Skeletal muscle satellite cell (primary cell): Measurements from ENCODE around the gene PTPN5.

ENCODE experiments used
- H3K27me3 ChIP-seq: 2 replicates; pipeline ENCODE4 v1.7.0; 2013; ENCODE audit warnings: low read length; ENCODE audit not compliant: control insufficient read depth, insufficient read depth
- H3K36me3 ChIP-seq: 2 replicates; pipeline ENCODE4 v1.7.0; 2013; ENCODE audit warnings: mild to moderate bottlenecking, control low read depth, low read length; ENCODE audit not compliant: insufficient read depth
- H3K4me1 ChIP-seq: 2 replicates; pipeline ENCODE4 v1.7.0; 2013; ENCODE audit warnings: low read length; ENCODE audit not compliant: control insufficient read depth, insufficient read depth
- H3K4me2 ChIP-seq: 2 replicates; pipeline ENCODE4 v1.7.0; 2013; ENCODE audit warnings: mild to moderate bottlenecking, low read length
- H3K4me3 ChIP-seq: 2 replicates; pipeline ENCODE4 v1.7.0; 2013; ENCODE audit warnings: low read length
- H3K9ac ChIP-seq: 2 replicates; pipeline ENCODE4 v1.7.0; 2013; ENCODE audit warnings: mild to moderate bottlenecking, low read depth, low read length, moderate library complexity
- H3K9me3 ChIP-seq: replicated peaks from 2 replicates; pipeline ENCODE4 v1.7.0; 2013; ENCODE audit warnings: mild to moderate bottlenecking, control low read depth, low read length

The PTPN5 gene

DNA sequence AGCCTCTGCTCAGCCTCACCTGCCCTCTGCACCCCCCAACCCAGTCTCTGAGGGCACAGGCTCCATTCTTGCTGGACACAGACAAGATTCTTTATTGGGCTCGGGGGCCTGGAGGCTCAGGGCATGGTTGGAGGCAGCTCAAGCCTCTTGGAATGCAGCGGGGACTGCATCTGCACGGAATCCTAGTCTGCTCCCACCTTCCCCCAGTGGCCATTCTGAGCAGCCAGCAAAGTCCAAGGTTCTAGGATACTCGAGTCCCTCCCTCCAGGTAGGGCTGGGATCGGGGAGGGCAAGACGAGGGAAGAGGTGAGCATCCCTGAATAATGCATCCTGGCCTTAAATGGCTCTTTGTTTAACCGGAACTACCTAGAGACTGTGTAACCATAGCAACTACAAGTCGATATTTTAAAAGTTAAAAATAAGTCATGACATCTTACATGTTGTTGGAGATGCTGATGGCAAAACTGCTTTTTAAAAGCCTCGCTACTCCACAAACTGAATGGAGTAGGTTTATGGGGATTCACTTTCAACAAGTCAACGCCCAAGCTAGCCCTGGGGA is 54.9 kb downstream of the PTPN5 start:
- peaks cover 77% of the 10 kb centered on the region for H3K27me3 ChIP-seq
- H3K4me2 ChIP-seq = no peak overlapping the region
- H3K9me3 ChIP-seq = no peaks in the 10 kb centered on the region
- H3K9ac ChIP-seq = no peak overlapping the region
- H3K4me1 ChIP-seq = no peaks in the 10 kb centered on the region
- no peak overlapping the region for H3K4me3 ChIP-seq
- H3K36me3 ChIP-seq = no peaks in the 10 kb centered on the region

- H3K9ac ChIP-seq = no peak overlapping the region
- no peaks in the 10 kb centered on the region for H3K9me3 ChIP-seq
- H3K4me3 ChIP-seq = no peak overlapping the region
- peaks cover 60% of the 10 kb centered on the region for H3K27me3 ChIP-seq
- no peaks in the 10 kb centered on the region for H3K4me1 ChIP-seq
- no peak overlapping the region for H3K4me2 ChIP-seq
- no peaks in the 10 kb centered on the region for H3K36me3 ChIP-seq
Observed at GRCh38 chr11:18733202-18733601, 58.4 kb downstream of the PTPN5 start.

GRCh38 chr11:18731949-18732821 is 59.4 kb downstream of the PTPN5 start:
- no peaks in the 10 kb centered on the region for H3K9me3 ChIP-seq
- no peaks in the 10 kb centered on the region for H3K4me1 ChIP-seq
- H3K27me3 ChIP-seq = peaks cover 59% of the 10 kb centered on the region
- no peak overlapping the region for H3K4me3 ChIP-seq
- H3K36me3 ChIP-seq = no peaks in the 10 kb centered on the region
- no peak overlapping the region for H3K9ac ChIP-seq
- no peak overlapping the region for H3K4me2 ChIP-seq

DNA sequence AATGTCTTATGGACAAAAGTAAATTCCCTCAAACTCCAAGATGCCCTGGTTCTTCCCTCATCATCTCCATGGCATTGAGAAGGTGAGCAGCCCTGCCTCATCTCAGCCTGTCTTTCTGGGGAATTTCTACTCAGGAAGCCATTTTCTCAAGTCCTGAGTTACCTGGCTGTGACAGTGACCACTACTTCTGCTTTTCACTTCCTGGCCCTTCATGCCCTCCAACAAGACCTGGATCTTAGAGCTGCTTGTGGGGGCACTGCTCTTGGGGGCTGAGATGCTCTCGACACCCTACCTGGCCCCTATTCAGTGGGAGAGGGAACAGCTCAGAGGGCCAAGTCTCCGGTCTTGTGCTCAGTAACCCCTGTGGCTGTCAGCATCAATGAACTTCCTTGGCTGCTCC is 60.2 kb downstream of the PTPN5 start:
- no peak overlapping the region for H3K9ac ChIP-seq
- H3K36me3 ChIP-seq = no peaks in the 10 kb centered on the region
- no peak overlapping the region for H3K4me2 ChIP-seq
- no peak overlapping the region for H3K4me3 ChIP-seq
- no peaks in the 10 kb centered on the region for H3K9me3 ChIP-seq
- H3K27me3 ChIP-seq = peaks cover 58% of the 10 kb centered on the region
- no peaks in the 10 kb centered on the region for H3K4me1 ChIP-seq

- Histone ChIP-seq H3K9ac (no peak overlapping the region), H3K36me3 (no peaks in the 10 kb centered on the region), H3K4me2 (no peak overlapping the region), H3K4me1 (no peaks in the 10 kb centered on the region), H3K27me3 (peaks cover 53% of the 10 kb centered on the region), H3K4me3 (no peak overlapping the region), H3K9me3 (no peaks in the 10 kb centered on the region)
Observed at GRCh38 chr11:18730020-18730419, 61.6 kb downstream of the PTPN5 start.

- no peak overlapping the region for H3K9ac ChIP-seq
- no peak overlapping the region for H3K4me2 ChIP-seq
- no peaks in the 10 kb centered on the region for H3K36me3 ChIP-seq
- H3K4me1 ChIP-seq = no peaks in the 10 kb centered on the region
- H3K9me3 ChIP-seq = no peaks in the 10 kb centered on the region
- H3K4me3 ChIP-seq = no peak overlapping the region
- peaks cover 51% of the 10 kb centered on the region for H3K27me3 ChIP-seq
Observed at GRCh38 chr11:18729426-18729825, 62.2 kb downstream of the PTPN5 start.

- Histone ChIP-seq H3K36me3 (no peaks in the 10 kb centered on the region), H3K4me1 (no peaks in the 10 kb centered on the region), H3K4me3 (no peak overlapping the region), H3K27me3 (peaks cover 52% of the 10 kb centered on the region), H3K4me2 (no peak overlapping the region), H3K9ac (no peak overlapping the region), H3K9me3 (no peaks in the 10 kb centered on the region)
Observed at GRCh38 chr11:18728658-18729057, 62.9 kb downstream of the PTPN5 start.

GRCh38 chr11:18727479-18728236 is 63.9 kb downstream of the PTPN5 start:
- Histone ChIP-seq H3K4me3 (no peak overlapping the region), H3K27me3 (peaks cover 51% of the 10 kb centered on the region), H3K9me3 (no peaks in the 10 kb centered on the region), H3K4me2 (no peak overlapping the region), H3K9ac (no peak overlapping the region), H3K36me3 (no peaks in the 10 kb centered on the region), H3K4me1 (no peaks in the 10 kb centered on the region)

- Histone ChIP-seq H3K9ac (no peak within 1 kb of the TSS), H3K27me3 (peaks cover 49% of the 10 kb centered on the region), H3K4me1 (peaks cover 10% of the 10 kb centered on the region), H3K4me2 (no peak within 1 kb of the TSS), H3K9me3 (no peaks in the 10 kb centered on the region), H3K4me3 (no peak within 1 kb of the TSS), H3K36me3 (no peaks in the 10 kb centered on the region)
Observed at GRCh38 chr11:18726040-18726439, 65.6 kb downstream of the PTPN5 start, which contains the start of gene IGSF22. IGSF22 (minus strand) TSS chr11:18726188; CDS start chr11:18724236, 1,952 bp downstream.

DNA sequence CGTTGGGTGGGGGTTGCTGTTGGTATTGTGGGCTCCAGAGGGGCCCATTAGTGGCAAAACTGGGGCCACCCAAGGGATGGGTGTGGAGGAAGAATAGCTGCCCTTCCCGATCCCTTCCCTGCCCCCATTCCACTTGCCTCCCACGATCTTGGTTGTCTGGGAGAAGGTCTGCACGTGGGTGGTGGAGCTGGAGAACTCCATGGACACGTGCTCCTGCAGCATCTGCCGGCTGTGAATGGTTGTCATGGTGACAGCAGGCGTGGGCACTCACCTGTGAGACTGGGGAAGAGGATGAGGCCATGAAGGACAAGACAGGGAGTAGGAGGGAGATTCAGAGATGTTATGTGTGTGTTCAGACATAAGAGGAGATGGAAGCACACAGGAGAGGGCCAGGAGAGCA is 67.6 kb downstream of the PTPN5 start:
- Histone ChIP-seq H3K36me3 (no peaks in the 10 kb centered on the region), H3K9ac (no peak overlapping the region), H3K4me1 (peaks cover 14% of the 10 kb centered on the region)

GRCh38 chr11:18722293-18722637 is 69.3 kb downstream of the PTPN5 start:
- Histone ChIP-seq H3K27me3 (peaks cover 53% of the 10 kb centered on the region), H3K36me3 (no peaks in the 10 kb centered on the region), H3K4me3 (no peak overlapping the region), H3K9me3 (no peaks in the 10 kb centered on the region), H3K9ac (no peak overlapping the region), H3K4me1 (peaks cover 14% of the 10 kb centered on the region), H3K4me2 (peak overlapping the region; percentile 91)

More for the DNA sequence above, 67.6 kb downstream of the PTPN5 start:
- Histone ChIP-seq H3K9me3 (no peaks in the 10 kb centered on the region), H3K4me2 (no peak overlapping the region), H3K4me3 (no peak overlapping the region), H3K27me3 (peaks cover 40% of the 10 kb centered on the region)
